Panc1 (cell line): ENCODE data around the gene IGFBP6.

ENCODE experiments used
- POLR2AphosphoS5 ChIP-seq: IDR thresholded peaks from 2 replicates; pipeline ENCODE4 v1.6.1; 2012; ENCODE audit warnings: mild to moderate bottlenecking, low read depth, low read length, moderate library complexity
- REST ChIP-seq, 2 experiments: IDR thresholded peaks; 2 replicates each; pipeline ENCODE4 v1.6.1; 2011 to 2012; ENCODE audit warnings: low read depth in 2 of 2, control low read depth in 1 of 2, low read length in 1 of 2, mild to moderate bottlenecking in 1 of 2, moderate library complexity in 1 of 2; ENCODE audit not compliant: insufficient read depth in 1 of 2
- TF ChIP-seq, protein P1 (sequence below): fragments of 450-650 bp; IDR thresholded peaks from 2 replicates; pipeline ENCODE4 v1.5.1; 2017; ENCODE audit warnings: mild to moderate bottlenecking

- TF ChIP-seq REST (IDR thresholded peaks at IDR 0.05; ENCODE audit: insufficient read depth in 1 of 2, low read depth in 2 of 2, low read length in 1 of 2) (no peak), POLR2AphosphoS5 (no peak)
- TF ChIP-seq, protein P1, sequence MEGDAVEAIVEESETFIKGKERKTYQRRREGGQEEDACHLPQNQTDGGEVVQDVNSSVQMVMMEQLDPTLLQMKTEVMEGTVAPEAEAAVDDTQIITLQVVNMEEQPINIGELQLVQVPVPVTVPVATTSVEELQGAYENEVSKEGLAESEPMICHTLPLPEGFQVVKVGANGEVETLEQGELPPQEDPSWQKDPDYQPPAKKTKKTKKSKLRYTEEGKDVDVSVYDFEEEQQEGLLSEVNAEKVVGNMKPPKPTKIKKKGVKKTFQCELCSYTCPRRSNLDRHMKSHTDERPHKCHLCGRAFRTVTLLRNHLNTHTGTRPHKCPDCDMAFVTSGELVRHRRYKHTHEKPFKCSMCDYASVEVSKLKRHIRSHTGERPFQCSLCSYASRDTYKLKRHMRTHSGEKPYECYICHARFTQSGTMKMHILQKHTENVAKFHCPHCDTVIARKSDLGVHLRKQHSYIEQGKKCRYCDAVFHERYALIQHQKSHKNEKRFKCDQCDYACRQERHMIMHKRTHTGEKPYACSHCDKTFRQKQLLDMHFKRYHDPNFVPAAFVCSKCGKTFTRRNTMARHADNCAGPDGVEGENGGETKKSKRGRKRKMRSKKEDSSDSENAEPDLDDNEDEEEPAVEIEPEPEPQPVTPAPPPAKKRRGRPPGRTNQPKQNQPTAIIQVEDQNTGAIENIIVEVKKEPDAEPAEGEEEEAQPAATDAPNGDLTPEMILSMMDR: no peak
Measured at GRCh38 chr12:53064613-53065436, 32.6 kb upstream of the IGFBP6 start.
